Measurements from ENCODE around the gene KRTAP5-3.
"Not testable (repeated sequence)": the region's sequence is repeated elsewhere in the genome, so short reads cannot be mapped to it uniquely, and the experiment has no call there.

Gene KRTAP5-3

DNA sequence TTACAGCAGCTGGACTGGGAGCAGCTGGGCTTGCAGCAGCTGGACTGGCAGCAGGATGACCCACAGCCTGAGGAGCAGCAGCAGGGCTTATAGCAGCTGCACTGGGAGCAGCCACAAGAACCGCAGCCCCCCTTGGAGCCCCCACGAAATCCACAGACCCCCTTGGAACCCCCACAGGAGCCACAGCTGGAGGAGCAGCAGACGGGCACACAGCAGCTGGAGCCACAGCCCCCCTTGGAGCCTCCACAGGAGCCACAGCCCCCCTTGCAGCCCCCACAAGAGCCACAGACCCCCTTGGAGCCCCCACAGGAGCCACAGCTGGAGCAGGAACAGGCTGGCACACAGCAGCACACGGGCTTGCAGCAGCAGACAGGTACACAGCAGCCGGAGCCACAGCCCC is 362 bp downstream of the KRTAP5-3 start:
- DNase-seq: not testable (repeated sequence)

- DNase-seq: not testable (repeated sequence)
Measured at GRCh38 chr11:1607156-1607845, 962 bp downstream of the KRTAP5-3 start.

- DNase-seq: not testable (repeated sequence)
Measured at GRCh38 chr11:1605923-1606322, 2.3 kb downstream of the KRTAP5-3 start.

- DNase-seq: no peak
Measured at GRCh38 chr11:1604711-1605110, 3.6 kb downstream of the KRTAP5-3 start.

DNA sequence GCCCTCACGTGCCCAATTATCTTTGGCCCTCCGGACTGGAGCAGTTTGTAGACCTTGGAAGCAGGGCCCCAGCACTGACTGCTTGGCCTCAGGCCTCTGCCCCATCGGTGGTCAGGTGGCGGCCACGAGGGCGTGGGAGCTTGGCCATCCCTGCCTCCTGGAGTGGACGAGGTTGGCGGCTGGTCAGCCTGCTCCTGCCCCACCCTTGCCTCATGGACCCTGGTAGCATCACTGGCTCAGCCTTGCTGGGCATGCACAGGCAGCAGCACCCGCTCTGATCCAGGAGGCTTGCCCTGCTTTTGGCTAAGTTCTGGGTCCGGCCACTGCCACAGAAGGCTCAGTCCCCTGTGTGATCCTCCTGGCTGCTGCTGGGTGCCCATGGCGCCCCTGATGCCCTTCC is 4.1 kb downstream of the KRTAP5-3 start:
- DNase-seq: no peak

DNA sequence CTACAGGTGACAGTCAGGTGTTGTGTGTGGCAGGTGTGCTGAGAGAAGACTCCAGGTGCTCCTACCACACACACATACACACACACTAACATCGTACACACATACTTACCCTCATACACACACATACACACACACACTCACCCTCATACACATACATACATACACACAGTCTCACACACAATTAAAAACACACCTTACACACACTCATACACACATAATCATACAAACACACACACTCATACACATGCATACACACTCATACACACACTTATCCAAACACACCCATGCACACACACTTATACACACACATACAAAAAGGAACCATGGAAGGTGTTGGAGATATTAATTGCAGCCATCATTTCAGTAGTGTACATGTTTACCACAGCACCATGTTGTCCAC is 4.6 kb downstream of the KRTAP5-3 start:
- no peak for DNase-seq

DNA sequence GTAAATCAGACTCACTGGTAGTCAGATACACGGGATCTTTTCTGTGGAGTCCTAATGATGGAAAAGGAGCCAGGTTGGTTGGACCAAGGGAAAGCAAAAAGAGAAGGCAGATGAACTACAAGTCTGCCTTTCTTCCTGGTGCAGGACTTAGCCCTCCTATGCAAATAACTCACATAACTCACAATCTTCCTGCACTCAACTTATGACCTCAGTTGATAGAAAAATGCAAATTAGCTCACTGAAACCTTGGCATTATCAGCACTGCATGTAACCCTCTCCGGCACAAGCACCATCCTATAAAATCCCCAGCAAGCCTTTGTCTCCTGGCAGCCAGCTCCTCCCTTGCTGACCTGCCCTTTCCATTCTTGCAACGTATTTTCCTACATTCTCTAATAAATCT is 6.6 kb downstream of the KRTAP5-3 start:
- not testable (repeated sequence) for DNase-seq

DNA sequence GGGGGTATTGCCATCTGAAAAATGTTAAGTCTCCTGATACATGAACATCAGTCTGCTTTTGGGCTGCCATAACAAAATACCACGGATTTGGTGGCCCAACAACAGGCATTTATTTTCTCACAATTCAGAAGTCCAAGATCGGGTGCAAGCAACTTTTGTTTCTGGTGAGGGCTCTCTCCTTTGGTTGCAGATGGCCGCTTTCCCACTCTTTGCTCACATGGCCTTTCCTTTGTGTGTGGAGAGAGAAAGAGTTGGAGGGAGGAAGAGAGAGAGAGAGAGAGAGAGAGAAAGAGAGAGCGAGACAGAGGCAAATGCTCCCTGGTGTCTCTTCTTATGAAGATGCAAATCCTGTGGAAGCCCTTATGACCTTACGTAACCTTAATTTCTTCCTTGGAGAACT is 7.6 kb downstream of the KRTAP5-3 start:
- no peak for DNase-seq

DNA sequence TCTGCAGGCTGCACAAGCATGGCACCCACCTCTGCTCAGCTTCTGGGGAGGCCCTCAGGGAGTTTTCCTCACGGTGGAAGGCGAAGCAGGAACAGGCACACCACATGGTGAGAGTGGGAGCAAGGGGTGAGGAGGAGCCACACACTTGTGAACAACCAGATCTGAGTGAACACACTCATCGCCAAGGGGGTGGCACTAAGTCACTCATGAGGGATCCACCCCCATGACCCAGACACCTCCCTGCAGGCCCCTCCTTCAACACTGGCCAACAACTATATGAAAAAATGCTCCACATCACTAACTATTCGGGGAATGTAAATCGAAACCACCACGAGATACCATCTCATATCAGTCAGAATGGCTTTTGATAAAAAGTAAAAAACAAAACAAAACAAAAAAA is 9.4 kb downstream of the KRTAP5-3 start:
- DNase-seq: peak; percentile 13

- not testable (repeated sequence) for DNase-seq
Measured at GRCh38 chr11:1598406-1598805, 9.9 kb downstream of the KRTAP5-3 start.

DNA sequence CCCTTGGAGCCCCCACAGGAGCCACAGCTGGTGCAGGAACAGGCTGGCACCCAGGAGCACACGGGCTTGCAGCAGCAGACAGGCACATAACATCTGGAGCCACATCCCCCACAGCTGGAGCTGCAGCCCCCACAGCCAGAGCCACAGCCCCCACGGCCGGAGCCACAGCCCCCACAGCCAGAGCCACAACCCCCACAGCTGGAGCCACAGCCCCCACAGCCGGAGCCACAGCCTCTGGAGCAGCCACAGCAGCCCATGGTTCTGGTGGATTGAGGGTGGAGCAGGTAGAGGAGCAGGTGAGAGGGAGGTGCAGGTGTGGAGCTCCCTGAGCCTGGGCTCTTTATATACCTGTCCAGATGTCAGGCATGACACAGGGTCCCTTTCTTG is 10.3 kb downstream of the KRTAP5-3 start, which contains the start of gene KRTAP5-2:
Gene KRTAP5-2, minus strand, starts transcription at position 301 of the 387 bp plus-strand sequence. Its CDS starts 44 bp downstream, at position 257.
- DNase-seq: no peak

DNA sequence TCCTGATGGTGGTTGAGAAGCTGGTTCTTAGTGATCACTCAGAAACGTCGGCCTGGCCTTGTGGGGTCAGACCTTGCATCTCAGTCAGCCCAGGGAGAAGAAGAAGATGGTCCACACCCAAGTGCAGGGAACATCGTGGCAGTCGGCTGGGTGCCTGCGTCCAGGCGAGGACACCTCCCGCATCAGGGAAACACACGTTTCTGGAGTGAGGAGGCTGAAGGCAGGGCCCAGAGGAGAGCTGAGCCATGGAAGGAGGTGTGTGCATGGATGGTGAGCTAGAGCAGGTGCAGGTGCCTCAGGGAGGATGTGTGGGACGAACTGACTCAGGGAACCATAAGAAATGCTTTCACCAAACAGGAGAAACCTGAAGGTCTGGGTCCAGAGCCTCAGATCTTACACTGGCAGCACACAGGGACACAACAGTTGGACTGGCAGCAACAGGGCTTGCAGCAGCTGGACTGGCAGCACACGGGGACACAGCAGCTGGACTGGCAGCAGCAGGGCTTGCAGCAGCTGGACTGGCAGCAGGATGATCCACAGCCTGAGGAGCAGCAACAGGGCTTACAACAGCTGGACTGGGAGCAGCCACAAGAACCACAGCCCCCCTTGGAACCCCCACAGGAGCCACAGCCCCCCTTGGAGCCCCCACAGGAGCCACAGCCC is 10.8 kb downstream of the KRTAP5-3 start:
- no peak for DNase-seq

GRCh38 chr11:1596576-1597121 is 11.6 kb downstream of the KRTAP5-3 start:
- DNase-seq: not testable (repeated sequence)

DNA sequence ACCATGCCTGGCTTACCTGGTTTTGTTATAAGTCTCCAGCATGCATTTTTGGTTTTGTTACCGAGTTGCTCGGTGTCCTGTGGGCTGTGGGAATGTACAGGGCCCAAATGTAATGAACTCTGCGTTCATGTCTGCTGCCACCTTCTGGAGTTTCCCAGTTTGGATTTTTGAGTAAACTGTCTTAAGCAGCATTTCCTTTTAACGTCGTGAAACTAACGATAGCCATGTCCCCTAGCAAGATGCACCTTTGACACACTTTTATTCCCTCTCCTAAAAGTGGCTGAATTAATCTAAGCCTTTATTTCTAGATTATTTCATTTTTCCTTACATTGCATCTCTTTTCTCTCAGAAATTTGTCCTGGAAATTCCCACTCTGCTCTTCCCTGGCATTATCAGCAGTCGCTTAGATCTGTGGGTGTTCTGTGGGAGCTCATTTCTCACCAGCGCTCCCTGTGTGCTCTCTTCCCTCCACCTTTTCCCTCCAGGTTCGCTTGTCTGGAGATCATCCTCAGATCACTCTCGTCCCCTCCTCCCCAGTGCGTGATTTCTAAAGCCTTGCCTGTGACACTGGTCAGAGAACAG is 12.2 kb downstream of the KRTAP5-3 start:
- not testable (repeated sequence) for DNase-seq

- no peak for DNase-seq
Measured at GRCh38 chr11:1592628-1593027, 15.6 kb downstream of the KRTAP5-3 start.

GRCh38 chr11:1589996-1590395 is 18.3 kb downstream of the KRTAP5-3 start:
- DNase-seq: no peak

DNA sequence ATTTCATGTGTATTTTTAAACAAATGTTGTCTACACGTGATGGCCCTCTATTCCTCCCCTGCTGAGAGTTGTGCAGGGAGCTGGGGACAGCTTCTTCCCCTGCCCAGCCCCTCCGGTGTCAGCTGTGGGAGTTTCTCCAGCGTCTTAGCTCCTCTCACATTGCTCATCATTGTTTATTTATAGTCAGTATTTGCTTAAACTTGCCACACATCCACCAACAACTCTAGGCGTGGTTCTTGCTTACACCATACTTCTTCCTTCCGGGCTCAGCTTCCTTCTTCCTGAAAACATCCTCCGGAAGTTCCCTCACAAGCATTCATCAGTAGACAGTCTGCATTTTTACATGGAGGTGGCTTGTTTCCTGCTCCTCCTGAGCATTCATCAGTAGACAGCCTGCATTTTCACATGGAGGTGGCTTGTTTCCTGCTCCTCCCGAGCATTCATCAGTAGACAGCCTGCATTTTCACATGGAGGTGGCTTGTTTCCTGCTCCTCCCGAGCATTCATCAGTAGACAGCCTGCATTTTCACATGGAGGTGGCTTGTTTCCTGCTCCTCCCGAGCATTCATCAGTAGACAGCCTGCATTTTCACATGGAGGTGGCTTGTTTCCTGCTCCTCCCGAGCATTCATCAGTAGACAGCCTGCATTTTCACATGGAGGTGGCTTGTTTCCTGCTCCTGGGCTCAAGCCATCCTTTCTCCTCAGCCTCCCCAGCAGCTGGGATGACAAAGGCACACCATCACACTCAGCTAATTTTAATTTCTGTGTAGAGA is 18.9 kb downstream of the KRTAP5-3 start:
- not testable (repeated sequence) for DNase-seq

DNA sequence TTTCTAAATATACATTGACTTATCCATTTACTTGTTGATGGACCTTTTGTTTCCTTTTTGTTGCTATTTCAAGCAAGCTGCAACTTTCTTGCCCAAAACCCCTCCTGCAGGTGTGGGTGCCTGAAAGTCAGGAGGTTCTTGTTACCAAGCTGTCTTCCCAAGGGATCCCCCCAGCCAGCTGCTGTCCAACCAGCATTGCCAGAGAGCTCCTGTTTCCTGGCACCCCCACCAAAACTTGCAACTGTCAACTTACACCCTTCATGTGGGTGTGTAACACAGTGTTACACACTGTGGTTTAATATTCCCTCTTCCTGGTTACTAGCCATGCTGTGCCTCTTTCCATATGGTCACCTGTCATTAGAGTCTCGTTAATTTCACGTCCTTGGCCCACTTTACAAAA is 21.6 kb downstream of the KRTAP5-3 start:
- no peak for DNase-seq

DNA sequence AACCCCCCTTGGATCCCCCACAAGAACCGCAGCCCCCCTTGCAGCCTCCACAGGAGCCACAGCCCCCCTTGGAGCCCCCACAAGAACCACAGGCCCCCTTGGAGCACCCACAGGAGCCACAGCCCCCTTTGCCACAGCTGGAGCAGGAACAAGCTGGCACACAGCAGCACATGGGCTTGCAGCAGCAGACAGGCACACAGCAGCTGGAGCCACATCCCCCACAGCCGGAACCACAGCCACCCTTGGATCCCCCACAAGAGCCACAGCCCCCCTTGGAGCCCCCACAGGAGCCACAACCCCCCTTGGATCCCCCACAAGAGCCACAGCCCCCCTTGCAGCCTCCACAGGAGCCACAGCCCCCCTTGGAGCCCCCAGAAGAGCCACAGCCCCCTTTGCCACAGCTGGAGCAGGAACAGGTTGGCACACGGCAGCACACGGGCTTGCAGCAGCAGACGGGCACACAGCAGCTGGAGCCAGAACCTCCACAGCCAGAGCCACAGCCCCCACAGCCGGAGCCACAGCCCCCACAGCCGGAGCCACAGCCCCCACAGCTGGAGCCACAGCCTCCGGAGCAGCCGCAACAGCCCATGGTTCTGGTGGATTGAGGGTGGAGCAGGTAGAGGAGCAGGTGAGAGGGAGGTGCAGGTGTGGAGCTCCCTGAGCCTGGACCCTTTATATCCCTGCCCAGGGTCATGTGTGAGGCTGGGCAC is 23.4 kb downstream of the KRTAP5-3 start, which contains the start of gene KRTAP5-1:
Gene KRTAP5-1, minus strand, starts transcription at position 623 of the 710 bp plus-strand sequence. Its CDS starts 34 bp downstream, at position 589.
- DNase-seq: not testable (repeated sequence)

- DNase-seq: not testable (repeated sequence)
Measured at GRCh38 chr11:1582909-1583308, 25.4 kb downstream of the KRTAP5-3 start.

- no peak for DNase-seq
Measured at GRCh38 chr11:1581976-1582375, 26.3 kb downstream of the KRTAP5-3 start.

DNA sequence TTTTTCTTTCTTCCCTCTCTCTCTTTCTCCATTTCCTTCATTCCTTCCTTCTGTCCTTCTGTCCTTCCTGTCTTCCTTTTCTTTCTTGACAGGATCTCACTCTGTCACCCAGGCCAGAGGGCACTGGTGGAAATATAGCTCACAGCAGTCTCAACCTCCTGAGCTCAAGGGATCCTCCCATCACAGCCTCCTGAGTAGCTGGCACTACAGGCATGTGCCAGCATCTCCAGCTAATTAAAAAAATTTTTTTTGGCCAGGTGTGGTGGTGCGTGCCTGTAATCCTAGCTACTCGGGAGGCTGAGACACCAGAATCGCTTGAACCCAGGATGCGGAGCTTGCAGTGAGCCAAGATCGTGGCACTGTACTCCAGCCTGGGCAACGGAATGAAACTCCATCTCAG is 31.4 kb downstream of the KRTAP5-3 start:
- DNase-seq: no peak
